Neural cell (in vitro differentiated cells): ENCODE data around the gene CATSPERB.

Experiments
- CTCF ChIP-seq: fragments of 450-650 bp; IDR thresholded peaks from 2 replicates; pipeline ENCODE4 v1.5.1; 2014; ENCODE audit warnings: antibody characterized with exemption, mild to moderate bottlenecking, moderate library complexity; ENCODE audit not compliant: poor library complexity, severe bottlenecking
- REST ChIP-seq: IDR thresholded peaks from 2 replicates; pipeline ENCODE4 v1.6.1; 2012; ENCODE audit warnings: borderline replicate concordance
- SMC3 ChIP-seq: fragments of 450-650 bp; conservative IDR thresholded peaks from 2 replicates; pipeline ENCODE4 v1.6.1; 2014; ENCODE audit warnings: antibody characterized with exemption, mild to moderate bottlenecking, moderate library complexity; ENCODE audit not compliant: poor library complexity

GRCh38 chr14:91748049-91748448 lies 16.2 kb upstream of the CATSPERB start:
- TF ChIP-seq SMC3: no peak
- no peak for TF ChIP-seq CTCF
- TF ChIP-seq REST: no peak
